Heart right ventricle (tissue), 16 donors: ENCODE results near the gene AGAP2. TPM values are rescaled to one million over a fixed set of nuclear protein-coding genes. Genes with fewer than 3 reads are reported as not detected.

Source experiments
- ATAC-seq, 8 donors: fragments of 200-7000 bp; cut with Tn5 transposase; one replicate each; pipeline ENCODE4 v1.9.1; 2020; ENCODE audit warnings: mild to moderate bottlenecking in 8 of 8, moderate library complexity in 8 of 8, moderate number of reproducible peaks in 1 of 8
- DNase-seq, 2 donors: peaks; one replicate each; pipeline ENCODE4 v3.0.0-alpha.2; 2020
- H3K27ac ChIP-seq, 10 donors: fragments of 200-600 bp; sonication (generic) in 2 of 10; one replicate each; pipeline versions ENCODE4 v1.5.0 to v1.8.0; 2020 to 2022; ENCODE audit warnings: mild to moderate bottlenecking in 3 of 10
- H3K27me3 ChIP-seq, 7 donors: fragments of 200-600 bp; one replicate each; pipeline ENCODE4 v1.8.0; 2021 to 2022; ENCODE audit warnings: mild to moderate bottlenecking in 2 of 7
- H3K36me3 ChIP-seq, 9 donors: fragments of 200-600 bp; sonication (generic) in 1 of 9; one replicate each; pipeline versions ENCODE4 v1.5.0 to v1.8.0; 2020 to 2022; ENCODE audit warnings: mild to moderate bottlenecking in 2 of 9
- H3K4me1 ChIP-seq, 9 donors: fragments of 200-600 bp; sonication (generic) in 1 of 9; one replicate each; pipeline versions ENCODE4 v1.5.0 to v1.8.0; 2020 to 2022; ENCODE audit warnings: mild to moderate bottlenecking in 4 of 9
- H3K4me3 ChIP-seq, 10 donors: fragments of 200-600 bp; sonication (generic) in 2 of 10; one replicate each; pipeline versions ENCODE4 v1.5.0 to v1.8.0; 2020 to 2022; ENCODE audit warnings: mild to moderate bottlenecking in 7 of 10, moderate library complexity in 2 of 10
- H3K9me3 ChIP-seq, 11 donors: fragments of 200-600 bp in 10 of 11; sonication (generic) in 2 of 11; one replicate each; pipeline versions ENCODE4 v1.5.0 to v1.8.0; 2013 to 2022; ENCODE audit warnings: mild to moderate bottlenecking in 2 of 11, control low read depth in 1 of 11, moderate library complexity in 1 of 11
- CTCF ChIP-seq, 9 donors: fragments of 200-600 bp; sonication (generic) in 2 of 9; IDR thresholded peaks; one replicate each; pipeline versions ENCODE4 v1.5.0 to v1.8.0; 2021 to 2022; ENCODE audit warnings: antibody characterized with exemption in 9 of 9, mild to moderate bottlenecking in 5 of 9, moderate library complexity in 1 of 9
- WGBS, 2 donors: extraction: QIAGEN DNeasy Blood & Tissue Kit; methylation state at CpG; one replicate each; pipeline ENCODE4 v1.1.7; 2013; ENCODE audit warnings: inconsistent platforms in 1 of 2; 5-methylcytosine and 5-hydroxymethylcytosine counted together
- intact Hi-C, 10 donors: fragments of 100-400 bp; cut with DNase I; formaldehyde crosslinking; loops; one replicate each; pipeline versions ENCODE4 v1.11.1 to v1.14.2; 2022
- polyA plus RNA-seq, 2 donors: library from polyadenylated mRNA; stranded (reverse); fragments of 200-250 nt; gene quantifications; one replicate each; pipeline ENCODE4 v1.2.3, GENCODE V29; 2013
- total RNA-seq, 10 donors: library from RNA; stranded (reverse); fragmentation: NEBNext Ultra II Directional in 3 of 10; extraction: Animal tissue kit (Norgen Biotek cat#: 25700) in 3 of 10; gene quantifications; one replicate each; pipeline versions ENCODE4 v1.2.1 to v1.2.4, GENCODE V29; 2021 to 2023
- donor health status: Arrhythmogenic right ventricular cardiomyopathy.
- donor health status: ischemic (EF 13 %, LVEDD 7.1; RV severe dilation, severe dysfunction).
- donor health status: healthy with polysubstance abuse.
- donor health status: DM: no; HTN: yes; CAD: no.
- donor health status: DM: no; HTN: no; CAD: no.
- donor health status: ischemic (EF 25% LVEDD 6.9; RV normal size, moderate dysfunction).
- donor health status: ischemic (EF 25% LVEDD 5.7; RV mildly dilated, moderate dysfunction).
- donor health status: healthy.
- donor health status: DM: yes; HTN: yes; CAD: no.
- donor health status: Ischemic cardiomyopathy.
- donor health status: ischemic (EF 35%, LVEDD 5.7; RV mildly dilated, moderate dysfunction).
- donor health status: nonischemic (EF 11% LVEDD 7.7; RV severe dilation, severe dysfunction).
- donor health status: DM: yes; HTN: yes; CAD: no.
- donor health status: PGD.
- donor health status: ischemic (EF 29% LVEDD 5.4; RV normal size, mild dysfunction).
- donor health status: nonischemic (EF 23%, LVEDD 6.1; RV moderate dilation, normal function).

Gene AGAP2
- total and polyA plus RNA-seq, 12 donors: 3.4 to 17.3 (median 6.6) TPM

- peaks cover 14 to 51% (median 38%) of the 10 kb centered on the region in 9 donors for H3K4me1 ChIP-seq
- no peaks in the 10 kb centered on the region for H3K9me3 ChIP-seq
- 1 to 4% methylated on average over 5 of the region's 5 CpGs for WGBS, 2 donors
- intact Hi-C loops: no loop called here
- peak overlapping the region in 9 of 10 donors; percentile 15 to 85 (median 70) for H3K4me3 ChIP-seq
- no peak for DNase-seq
- H3K36me3 ChIP-seq: peaks cover 0 to 39% (median 23%) of the 10 kb centered on the region in 9 donors
- TF ChIP-seq CTCF (IDR thresholded peaks at IDR 0.05): no peak
- H3K27ac ChIP-seq: peak overlapping the region in 9 of 10 donors; percentile 20 to 96 (median 55)
- ATAC-seq: no peak
- no peaks in the 10 kb centered on the region for H3K27me3 ChIP-seq
Observed at GRCh38 chr12:57752668-57753000, 14.1 kb upstream of the AGAP2 start.

GRCh38 chr12:57751788-57752667, 13.5 kb upstream of the AGAP2 start, which contains the start of gene CDK4:
Gene CDK4, minus strand, starts transcription at chr12:57752310. Its CDS starts 593 bp downstream, at chr12:57751717.
- H3K27me3 ChIP-seq: no peaks in the 10 kb centered on the region
- H3K4me3 ChIP-seq: peak within 1 kb of the TSS; percentile 55 to 85 (median 72)
- TF ChIP-seq CTCF (IDR thresholded peaks at IDR 0.05): no peak
- peaks cover 0 to 41% (median 27%) of the 10 kb centered on the region in 9 donors for H3K36me3 ChIP-seq
- peaks cover 14 to 49% (median 38%) of the 10 kb centered on the region in 9 donors for H3K4me1 ChIP-seq
- no peaks in the 10 kb centered on the region for H3K9me3 ChIP-seq
- intact Hi-C loops: no loop called here
- peak; percentile 99 for DNase-seq
- 0% methylated on average over 58 of the region's 58 CpGs for WGBS, 2 donors
- H3K27ac ChIP-seq: peak within 1 kb of the TSS; percentile 70 to 96 (median 91)
- peak; percentile 92 to 96 (median 93) for ATAC-seq

GRCh38 chr12:57751432-57751787, 12.9 kb upstream of the AGAP2 start:
- H3K4me1 ChIP-seq: peaks cover 14 to 45% (median 34%) of the 10 kb centered on the region in 9 donors
- DNase-seq (no peak), ATAC-seq (peak in 2 of 8 donors; percentile 0)
- H3K36me3 ChIP-seq: peaks cover 0 to 47% (median 32%) of the 10 kb centered on the region in 9 donors
- H3K4me3 ChIP-seq: peak overlapping the region; percentile 55 to 85 (median 72)
- TF ChIP-seq CTCF (IDR thresholded peaks at IDR 0.05): no peak
- intact Hi-C loops: no loop called here
- WGBS, 2 donors: 15% methylated on average over 8 of the region's 8 CpGs
- H3K27me3 ChIP-seq: no peaks in the 10 kb centered on the region
- H3K27ac ChIP-seq: peak overlapping the region; percentile 70 to 96 (median 91)
- H3K9me3 ChIP-seq: no peaks in the 10 kb centered on the region

- Histone ChIP-seq H3K9me3 (no peaks in the 10 kb centered on the region), H3K36me3 (peaks cover 0 to 51% (median 32%) of the 10 kb centered on the region in 9 donors), H3K27ac (peak overlapping the region in 8 of 10 donors; percentile 90 to 96 (median 92)), H3K27me3 (no peaks in the 10 kb centered on the region), H3K4me1 (peaks cover 11 to 45% (median 32%) of the 10 kb centered on the region in 9 donors), H3K4me3 (peak overlapping the region; percentile 55 to 85 (median 72))
- ATAC-seq (no peak), DNase-seq (no peak)
- 88 to 89% methylated on average over 15 of the region's 15 CpGs for WGBS, 2 donors
- TF ChIP-seq CTCF (IDR thresholded peaks at IDR 0.05): no peak
- intact Hi-C loops: no loop called here
Observed at GRCh38 chr12:57750561-57751431, 12.3 kb upstream of the AGAP2 start.
